HepG2 (cell line): ENCODE measurements around the gene REEP2. TPM values are rescaled to one million over a fixed set of nuclear protein-coding genes. Genes with fewer than 3 reads are reported as not detected.

Experiments
- ATAC-seq: fragments of 200-7000 bp; cut with Tn5 transposase; 3 replicates; pipeline ENCODE4 v1.9.1; 2020; ENCODE audit warnings: mild to moderate bottlenecking, moderate library complexity
- Bru-seq: library from RNA; stranded (reverse); fragments of 400-500 nt; gene quantifications from one replicate; lab custom pipeline; 2021; lab: Mats Ljungman, UMichigan
- BruChase-seq, 2 experiments: library from RNA; stranded (reverse); fragments of 400-500 nt; gene quantifications; one replicate each; lab custom pipeline; 2021; lab: Mats Ljungman, UMichigan
- BruUV-seq: library from RNA; stranded (reverse); fragments of 400-500 nt; replicated peaks from 2 replicates; lab custom pipeline; 2021; lab: Mats Ljungman, UMichigan
- CTCF ChIA-PET: fragments of 300-600 bp; formaldehyde crosslinking; extraction: SDS; loops from one replicate; lab custom pipeline; 2021; ENCODE audit warnings: low total read pairs, inconsistent platforms, low intra/inter-chr PET ratio; lab: Yijun Ruan, JAX
- POLR2A ChIA-PET: fragments of 350-600 bp; sonication (Branson Sonifier 250); formaldehyde crosslinking; loops from one replicate; lab custom pipeline; 2020; ENCODE audit warnings: antibody characterized with exemption, inconsistent platforms; lab: Yijun Ruan, JAX
- DNase-seq: peaks from one replicate; pipeline ENCODE4 v3.0.0-alpha.2; 2015; ENCODE audit warnings: low spot score
- FAIRE-seq: peaks from 3 replicates; lab custom pipeline; 2011; peaks lifted over from hg19 to GRCh38; lab: Jason Lieb, UNC
- H2AFZ ChIP-seq: one replicate; pipeline ENCODE4 v1.6.1; 2011; ENCODE audit warnings: low read length, inconsistent platforms
- H3K27ac ChIP-seq: fragments of 300-600 bp; 3 replicates; pipeline ENCODE4 v1.8.0; 2011; ENCODE audit warnings: mixed run types, mild to moderate bottlenecking, mixed read lengths, low read length, inconsistent platforms; ENCODE audit not compliant: insufficient read depth; ENCODE audit errors: extremely low read length
- H3K27me3 ChIP-seq, 2 experiments: fragments of 200-600 bp in 1 of 2; 2 replicates in 1 of 2; 3 replicates in 1 of 2; pipeline versions ENCODE4 v1.6.0 to v1.8.0; 2011; ENCODE audit warnings: low read length in 2 of 2, mild to moderate bottlenecking in 2 of 2, moderate library complexity in 2 of 2, inconsistent platforms in 1 of 2; ENCODE audit not compliant: insufficient read depth in 2 of 2, control insufficient read depth in 1 of 2
- H3K36me3 ChIP-seq, 2 experiments: fragments of 200-600 bp in 1 of 2; replicated peaks in 1 of 2; 2 replicates in 1 of 2; 3 replicates in 1 of 2; pipeline versions ENCODE4 v1.5.1 to v1.8.0; 2011; ENCODE audit warnings: low read length in 2 of 2, inconsistent platforms in 1 of 2; ENCODE audit not compliant: insufficient read depth in 2 of 2, control insufficient read depth in 1 of 2
- H3K4me1 ChIP-seq: 2 replicates; pipeline ENCODE4 v1.5.1; 2012; ENCODE audit warnings: low read length, inconsistent platforms; ENCODE audit not compliant: insufficient read depth
- H3K4me2 ChIP-seq: 2 replicates; pipeline ENCODE4 v1.6.0; 2011; ENCODE audit warnings: low read depth, low read length, inconsistent platforms
- H3K4me3 ChIP-seq, 3 experiments: fragments of 200-600 bp in 1 of 3; sonication (generic), shearing (Covaris generic) in 1 of 3; replicated peaks in 1 of 3; 2 replicates each; pipeline ENCODE4 v1.5.1; 2011 to 2016; ENCODE audit warnings: low read length in 3 of 3, inconsistent platforms in 2 of 3, low read depth in 2 of 3, mild to moderate bottlenecking in 2 of 3, control low read depth in 1 of 3, mixed read lengths in 1 of 3; ENCODE audit not compliant: insufficient read depth in 1 of 3
- H3K79me2 ChIP-seq: one replicate; pipeline ENCODE4 v1.6.1; 2011; ENCODE audit warnings: low read length, inconsistent platforms; ENCODE audit not compliant: insufficient read depth
- H3K9ac ChIP-seq: 2 replicates; pipeline ENCODE4 v1.6.0; 2011; ENCODE audit warnings: mild to moderate bottlenecking, low read depth, low read length, inconsistent platforms; ENCODE audit not compliant: insufficient read depth
- H3K9me3 ChIP-seq: 2 replicates; pipeline ENCODE4 v1.5.1; 2012; ENCODE audit warnings: mild to moderate bottlenecking, low read length
- H4K20me1 ChIP-seq: 2 replicates; pipeline ENCODE4 v1.6.0; 2011; ENCODE audit warnings: inconsistent platforms, mild to moderate bottlenecking, low read length, moderate library complexity; ENCODE audit not compliant: insufficient read depth
- AKAP8 ChIP-seq: sonication (generic); formaldehyde crosslinking; IDR thresholded peaks from 2 replicates; pipeline ENCODE4 v1.5.1; 2020; ENCODE audit warnings: mild to moderate bottlenecking, missing genetic modification reagents
- FOXP1 ChIP-seq, 2 experiments: fragments of 450-650 bp in 1 of 2; IDR thresholded peaks; 2 replicates each; pipeline ENCODE4 v1.6.1; 2017 to 2018; ENCODE audit warnings: antibody characterized with exemption in 1 of 2
- HCFC1 ChIP-seq: fragments of 150-350 bp; IDR thresholded peaks from 2 replicates; pipeline ENCODE4 v1.6.1; 2014; ENCODE audit warnings: low read depth, low read length
- TSC22D2 ChIP-seq: sonication (generic); formaldehyde crosslinking; IDR thresholded peaks from 2 replicates; pipeline ENCODE4 v1.5.1; 2020; ENCODE audit warnings: missing genetic modification reagents, mild to moderate bottlenecking, borderline replicate concordance
- ZFY ChIP-seq: sonication (generic); formaldehyde crosslinking; IDR thresholded peaks from 2 replicates; pipeline ENCODE4 v1.4.0; 2020; ENCODE audit warnings: missing genetic modification reagents
- ZNF605 ChIP-seq: sonication (generic); formaldehyde crosslinking; IDR thresholded peaks from 2 replicates; pipeline ENCODE4 v1.8.0; 2022; ENCODE audit warnings: mild to moderate bottlenecking, missing genetic modification reagents
- ZNF687 ChIP-seq: sonication (generic); formaldehyde crosslinking; IDR thresholded peaks from 2 replicates; pipeline ENCODE4 v1.5.1; 2020; ENCODE audit warnings: mild to moderate bottlenecking, missing genetic modification reagents, moderate library complexity
- ZNF770 ChIP-seq: sonication (generic); formaldehyde crosslinking; IDR thresholded peaks from 2 replicates; pipeline ENCODE4 v1.5.0; 2020; ENCODE audit warnings: mild to moderate bottlenecking, missing genetic modification reagents
- ZNF782 ChIP-seq: sonication (generic); formaldehyde crosslinking; IDR thresholded peaks from 2 replicates; pipeline ENCODE4 v1.4.0; 2020; ENCODE audit warnings: missing genetic modification reagents, mild to moderate bottlenecking, borderline replicate concordance
- ZNF792 ChIP-seq: IDR thresholded peaks from 2 replicates; pipeline ENCODE4 v1.6.1; 2016
- WGBS: methylation state at CpG from one replicate; pipeline ENCODE4 v1.1.6; 2017; ENCODE audit warnings: low lambda C conversion rate; 5-methylcytosine and 5-hydroxymethylcytosine counted together
- in situ Hi-C: cut with HindIII; loops from 2 replicates; pipeline ENCODE4 v1.10.0; 2017; ENCODE audit warnings: low pct_unique_long_range_greater_than_20kb; ENCODE audit not compliant: extremely low pct_ligation_motif_present
- intact Hi-C: fragments of 100-400 bp; cut with micrococcal nuclease; formaldehyde crosslinking; loops from one replicate; pipeline ENCODE4 v1.10.0; 2022; ENCODE audit not compliant: unreplicated experiment
- long read RNA-seq, 2 experiments: library from RNA in 1 of 2; library from polyadenylated mRNA in 1 of 2; stranded (forward) in 1 of 2; unstranded in 1 of 2; transcript quantifications; one replicate each; pipeline ENCODE4 v2.0.0, GENCODE V29; 2019 to 2022
- polyA minus RNA-seq, 3 experiments: library from RNA; depleted of rRNA, polyadenylated mRNA; stranded (reverse); fragments of >200 nt; gene quantifications; 2 replicates each; pipeline ENCODE4 v1.2.3, GENCODE V29; 2011; ENCODE audit warnings: low replicate concordance in 1 of 3
- polyA plus RNA-seq, 8 experiments: library from polyadenylated mRNA; depleted of rRNA in 3 of 8; stranded (reverse) in 7 of 8; unstranded in 1 of 8; fragments of >200 nt; fragmentation: Illumina TruSeq in 4 of 8; extraction: Trizol in 4 of 8; gene quantifications; 2 replicates each; pipeline versions ENCODE4 v1.2.1 to v1.2.3, GENCODE V29; 2011 to 2016; ENCODE audit warnings: low read depth in 4 of 8, missing spikeins in 1 of 8, mixed read lengths in 1 of 8; ENCODE audit not compliant: insufficient read depth in 1 of 8
- total RNA-seq, 5 experiments: library from RNA; depleted of rRNA; stranded (reverse); fragments of >200 nt; fragmentation: Illumina TruSeq; extraction: Trizol; gene quantifications; 2 replicates each; pipeline ENCODE4 v1.2.3, GENCODE V29; 2016; ENCODE audit warnings: low read depth in 1 of 5

The REEP2 gene
- total RNA-seq (2016; rRNA removed; fragmentation: Illumina TruSeq; extraction: Trizol) (3.8 and 5.3 TPM in 2 replicates), polyA plus RNA-seq (2011; rRNA removed) (7.8 and 9.2 TPM in 2 replicates), polyA minus RNA-seq (2011; rRNA and poly(A)+ RNA removed; ENCODE audit: low replicate concordance) (11.3 TPM in 1 of 2 replicates, not detected in the other), Bru-seq, nascent RNA (percentile 38 among the genes with signal in this experiment), BruChase-seq, experiment 1, labeled RNA remaining after a 6-hour chase (percentile 44 among the genes with signal in this experiment), BruChase-seq, experiment 2, labeled RNA remaining after a 2-hour chase (percentile 34 among the genes with signal in this experiment)
- total RNA-seq (2016; cell fraction: cytosol; rRNA removed; fragmentation: Illumina TruSeq; extraction: Trizol; ENCODE audit: low read depth), result 9.0 and 9.4 TPM in 2 replicates
- total RNA-seq (2016; cell fraction: insoluble cytoplasmic fraction; rRNA removed; fragmentation: Illumina TruSeq; extraction: Trizol), result 3.9 and 5.8 TPM in 2 replicates
- 14.7 TPM in 2 replicates for total RNA-seq (2016; cell fraction: membrane; rRNA removed; fragmentation: Illumina TruSeq; extraction: Trizol)
- 3.5 and 4.5 TPM in 2 replicates for total RNA-seq (2016; cell fraction: nucleus; rRNA removed; fragmentation: Illumina TruSeq; extraction: Trizol)
- polyA plus RNA-seq (2011; cell fraction: cytosol; rRNA removed), result 6.4 and 8.0 TPM in 2 replicates
- polyA plus RNA-seq (2011; cell fraction: nucleus; rRNA removed), result 11.6 and 14.0 TPM in 2 replicates
- polyA plus RNA-seq (2012), result 6.1 and 6.7 TPM in 2 replicates
- polyA plus RNA-seq (2016; cell fraction: cytosol; fragmentation: Illumina TruSeq; extraction: Trizol; ENCODE audit: low read depth), result 19.5 and 20.0 TPM in 2 replicates
- 6.3 and 6.4 TPM in 2 replicates for polyA plus RNA-seq (2016; cell fraction: insoluble cytoplasmic fraction; fragmentation: Illumina TruSeq; extraction: Trizol; ENCODE audit: low read depth)
- 24.8 and 25.5 TPM in 2 replicates for polyA plus RNA-seq (2016; cell fraction: membrane; fragmentation: Illumina TruSeq; extraction: Trizol; ENCODE audit: low read depth)
- 14.2 and 15.5 TPM in 2 replicates for polyA plus RNA-seq (2016; cell fraction: nucleus; fragmentation: Illumina TruSeq; extraction: Trizol; ENCODE audit: insufficient read depth, low read depth)
- 4.0 and 5.3 TPM in 2 replicates for polyA minus RNA-seq (2011; cell fraction: cytosol; rRNA and poly(A)+ RNA removed)
- polyA minus RNA-seq (2011; cell fraction: nucleus; rRNA and poly(A)+ RNA removed), result 3.1 and 6.0 TPM in 2 replicates
- long read RNA-seq, experiment 1, partial matches to known transcripts, result 0 of 6 reads
- long read RNA-seq, experiment 1, other reads (novel, unspliced or antisense), result 2 of 6 reads
- long read RNA-seq, experiment 2, transcript REEP2-201 (8 exons, 2,099 nt), result minor isoform, 7 of 42 reads
- long read RNA-seq, experiment 2, transcript REEP2-202 (8 exons, 2,170 nt), result major isoform, 19 of 42 reads
- long read RNA-seq, experiment 2, partial matches to known transcripts, result 5 of 42 reads
- long read RNA-seq, experiment 2, other reads (novel, unspliced or antisense), result 10 of 42 reads

GRCh38 chr5:138438724-138439476 is at the start of gene REEP2:
TSS of gene REEP2 (plus strand) at chr5:138439057. CDS start at chr5:138439209, 152 bp downstream.
- Histone ChIP-seq H3K79me2 (no peaks in the 10 kb centered on the region), H3K27ac (no peak within 1 kb of the TSS), H3K4me1 (peaks cover 35% of the 10 kb centered on the region), H3K4me3 (peak within 1 kb of the TSS; percentile 68 to 77 (median 76)), H4K20me1 (no peaks in the 10 kb centered on the region), H3K9ac (peak within 1 kb of the TSS; percentile 49), H3K9me3 (no peaks in the 10 kb centered on the region), H2AFZ (peak within 1 kb of the TSS; percentile 78), H3K36me3 (peaks cover 2 to 18% of the 10 kb centered on the region in 2 experiments), H3K4me2 (peak within 1 kb of the TSS; percentile 99), H3K27me3 (no peaks in the 10 kb centered on the region; a peak in 1 of 5 replicates)
- FAIRE-seq (no peak), ATAC-seq (peak; percentile 67), DNase-seq (no peak)
- WGBS, result 13% methylated on average over 9 of the region's 65 CpGs
- in situ Hi-C loops (no loop called here), intact Hi-C loops (no loop called here)
- no TSS peak for BruUV-seq
- ChIA-PET POLR2A (no interaction called here), CTCF (no interaction called here)
- TF ChIP-seq TSC22D2 (CRISPR knock-in tag), result no peak
- TF ChIP-seq HCFC1, result no peak
- 0 out of 2 replicates have a peak, but pooled peaks have one; percentile 2 for TF ChIP-seq ZNF605 (CRISPR knock-in tag)
- no peak for TF ChIP-seq ZNF782 (CRISPR knock-in tag)
- peak; percentile 39; the same call in 1 of the 2 replicates for TF ChIP-seq ZNF770 (CRISPR knock-in tag)
- no peak for TF ChIP-seq ZNF792 (CRISPR knock-in tag)
- TF ChIP-seq AKAP8, result no peak
- no peak for TF ChIP-seq FOXP1 (IDR thresholded peaks at IDR 0.05)
- no peak for TF ChIP-seq FOXP1 (CRISPR knock-in tag; IDR thresholded peaks at IDR 0.05)
- no peak for TF ChIP-seq ZNF687 (CRISPR knock-in tag)
- peak; percentile 14; the same call in 1 of the 2 replicates for TF ChIP-seq ZFY
